ENCODE data around the gene TSPAN15. TPM values are rescaled to one million over a fixed set of nuclear protein-coding genes. Genes with fewer than 3 reads are reported as not detected.

The TSPAN15 gene
- total and polyA plus RNA-seq, 2 experiments from 2014 or later, result 6.6 to 10.1 TPM

DNA sequence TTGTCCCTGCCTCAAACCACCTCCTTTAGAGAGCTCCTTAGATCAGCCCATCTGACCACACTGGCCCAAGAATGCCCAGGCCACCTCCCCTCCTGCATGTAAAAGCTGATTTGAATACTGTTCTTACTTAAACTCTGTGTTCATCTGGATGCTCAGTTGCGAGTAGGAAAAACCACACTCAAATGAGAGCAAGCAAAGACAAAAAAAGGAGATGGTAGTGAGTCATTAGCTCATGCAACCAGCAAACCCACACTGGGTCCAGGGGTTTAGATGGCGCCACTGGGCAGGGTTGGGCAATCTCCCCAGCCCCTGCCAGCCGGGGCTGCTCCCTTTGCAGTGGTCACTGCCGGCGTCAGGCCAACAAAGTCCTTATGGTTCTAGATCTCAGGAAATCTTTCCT is 32.7 kb downstream of the TSPAN15 start:
- Mint-ChIP-seq H3K4me1 (peaks cover 17% of the 10 kb centered on the region), H3K27me3 (ENCODE audit: insufficient read depth, low read depth, poor library complexity) (peaks cover 10% of the 10 kb centered on the region), H3K4me3 (no peak overlapping the region), H3K9me3 (peaks cover 21% of the 10 kb centered on the region), H3K36me3 (ENCODE audit: low read depth) (peaks cover 16% of the 10 kb centered on the region), H3K27ac (no peak overlapping the region)
- H3K4me3 ChIP-seq, result no peak overlapping the region
- H3F3A ChIP-seq (replicated peaks; ENCODE audit: low read depth), result no peaks in the 10 kb centered on the region
- no peaks in the 10 kb centered on the region for H4K20me1 ChIP-seq (replicated peaks; ENCODE audit: insufficient read depth)
- DNase-seq (ENCODE audit: low spot score), result no peak
- TF ChIP-seq POLR2AphosphoS5 (IDR thresholded peaks at IDR 0.05; ENCODE audit: low read depth), result no peak
- no peak for TF ChIP-seq ZNF331 (CRISPR knock-in tag; IDR thresholded peaks at IDR 0.05; ENCODE audit: low read depth)
- no peak for TF ChIP-seq EZH2phosphoT487 (IDR thresholded peaks at IDR 0.05; ENCODE audit: unreplicated experiment)
- TF ChIP-seq ZNF462 (CRISPR knock-in tag; IDR thresholded peaks at IDR 0.05), result no peak
- no peak for TF ChIP-seq CREB1 (CRISPR knock-in tag; IDR thresholded peaks at IDR 0.05; ENCODE audit: low read depth)
- TF ChIP-seq EZH2 (IDR thresholded peaks at IDR 0.05; ENCODE audit: low read depth, unreplicated experiment), result no peak
- TF ChIP-seq, protein P1, sequence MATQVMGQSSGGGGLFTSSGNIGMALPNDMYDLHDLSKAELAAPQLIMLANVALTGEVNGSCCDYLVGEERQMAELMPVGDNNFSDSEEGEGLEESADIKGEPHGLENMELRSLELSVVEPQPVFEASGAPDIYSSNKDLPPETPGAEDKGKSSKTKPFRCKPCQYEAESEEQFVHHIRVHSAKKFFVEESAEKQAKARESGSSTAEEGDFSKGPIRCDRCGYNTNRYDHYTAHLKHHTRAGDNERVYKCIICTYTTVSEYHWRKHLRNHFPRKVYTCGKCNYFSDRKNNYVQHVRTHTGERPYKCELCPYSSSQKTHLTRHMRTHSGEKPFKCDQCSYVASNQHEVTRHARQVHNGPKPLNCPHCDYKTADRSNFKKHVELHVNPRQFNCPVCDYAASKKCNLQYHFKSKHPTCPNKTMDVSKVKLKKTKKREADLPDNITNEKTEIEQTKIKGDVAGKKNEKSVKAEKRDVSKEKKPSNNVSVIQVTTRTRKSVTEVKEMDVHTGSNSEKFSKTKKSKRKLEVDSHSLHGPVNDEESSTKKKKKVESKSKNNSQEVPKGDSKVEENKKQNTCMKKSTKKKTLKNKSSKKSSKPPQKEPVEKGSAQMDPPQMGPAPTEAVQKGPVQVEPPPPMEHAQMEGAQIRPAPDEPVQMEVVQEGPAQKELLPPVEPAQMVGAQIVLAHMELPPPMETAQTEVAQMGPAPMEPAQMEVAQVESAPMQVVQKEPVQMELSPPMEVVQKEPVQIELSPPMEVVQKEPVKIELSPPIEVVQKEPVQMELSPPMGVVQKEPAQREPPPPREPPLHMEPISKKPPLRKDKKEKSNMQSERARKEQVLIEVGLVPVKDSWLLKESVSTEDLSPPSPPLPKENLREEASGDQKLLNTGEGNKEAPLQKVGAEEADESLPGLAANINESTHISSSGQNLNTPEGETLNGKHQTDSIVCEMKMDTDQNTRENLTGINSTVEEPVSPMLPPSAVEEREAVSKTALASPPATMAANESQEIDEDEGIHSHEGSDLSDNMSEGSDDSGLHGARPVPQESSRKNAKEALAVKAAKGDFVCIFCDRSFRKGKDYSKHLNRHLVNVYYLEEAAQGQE (IDR thresholded peaks at IDR 0.05; ENCODE audit: unreplicated experiment), result no peak
- TF ChIP-seq NANOG (IDR thresholded peaks at IDR 0.05; ENCODE audit: borderline replicate concordance), result no peak
- TF ChIP-seq, protein P2, sequence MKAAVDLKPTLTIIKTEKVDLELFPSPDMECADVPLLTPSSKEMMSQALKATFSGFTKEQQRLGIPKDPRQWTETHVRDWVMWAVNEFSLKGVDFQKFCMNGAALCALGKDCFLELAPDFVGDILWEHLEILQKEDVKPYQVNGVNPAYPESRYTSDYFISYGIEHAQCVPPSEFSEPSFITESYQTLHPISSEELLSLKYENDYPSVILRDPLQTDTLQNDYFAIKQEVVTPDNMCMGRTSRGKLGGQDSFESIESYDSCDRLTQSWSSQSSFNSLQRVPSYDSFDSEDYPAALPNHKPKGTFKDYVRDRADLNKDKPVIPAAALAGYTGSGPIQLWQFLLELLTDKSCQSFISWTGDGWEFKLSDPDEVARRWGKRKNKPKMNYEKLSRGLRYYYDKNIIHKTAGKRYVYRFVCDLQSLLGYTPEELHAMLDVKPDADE (IDR thresholded peaks at IDR 0.05), result no peak
- no peak for TF ChIP-seq JUNB (IDR thresholded peaks at IDR 0.05; ENCODE audit: unreplicated experiment)
- TF ChIP-seq, protein P3, sequence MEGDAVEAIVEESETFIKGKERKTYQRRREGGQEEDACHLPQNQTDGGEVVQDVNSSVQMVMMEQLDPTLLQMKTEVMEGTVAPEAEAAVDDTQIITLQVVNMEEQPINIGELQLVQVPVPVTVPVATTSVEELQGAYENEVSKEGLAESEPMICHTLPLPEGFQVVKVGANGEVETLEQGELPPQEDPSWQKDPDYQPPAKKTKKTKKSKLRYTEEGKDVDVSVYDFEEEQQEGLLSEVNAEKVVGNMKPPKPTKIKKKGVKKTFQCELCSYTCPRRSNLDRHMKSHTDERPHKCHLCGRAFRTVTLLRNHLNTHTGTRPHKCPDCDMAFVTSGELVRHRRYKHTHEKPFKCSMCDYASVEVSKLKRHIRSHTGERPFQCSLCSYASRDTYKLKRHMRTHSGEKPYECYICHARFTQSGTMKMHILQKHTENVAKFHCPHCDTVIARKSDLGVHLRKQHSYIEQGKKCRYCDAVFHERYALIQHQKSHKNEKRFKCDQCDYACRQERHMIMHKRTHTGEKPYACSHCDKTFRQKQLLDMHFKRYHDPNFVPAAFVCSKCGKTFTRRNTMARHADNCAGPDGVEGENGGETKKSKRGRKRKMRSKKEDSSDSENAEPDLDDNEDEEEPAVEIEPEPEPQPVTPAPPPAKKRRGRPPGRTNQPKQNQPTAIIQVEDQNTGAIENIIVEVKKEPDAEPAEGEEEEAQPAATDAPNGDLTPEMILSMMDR (conservative IDR thresholded peaks at IDR 0.05; ENCODE audit: low read depth in 2 of 2), result no peak
- TF ChIP-seq STAT1 (IDR thresholded peaks at IDR 0.05; ENCODE audit: unreplicated experiment), result no peak
- TF ChIP-seq ZNF114 (CRISPR knock-in tag; IDR thresholded peaks at IDR 0.05), result no peak
- no peaks in the 10 kb centered on the region for H3K9me2 ChIP-seq (ENCODE audit: insufficient read depth)
- H3K4me1 ChIP-seq (ENCODE audit: insufficient read depth), result peaks cover 4% of the 10 kb centered on the region; the same call in 1 of the 2 replicates
- H2AFZ ChIP-seq, result no peak overlapping the region
- H3K27me3 ChIP-seq (ENCODE audit: insufficient read depth), result no peaks in the 10 kb centered on the region
- H3K4me2 ChIP-seq, result no peak overlapping the region
- no peak overlapping the region for H3K27ac ChIP-seq (ENCODE audit: low read depth)
- ATAC-seq, result no peak
- no peaks in the 10 kb centered on the region for H3K79me2 ChIP-seq (replicated peaks; ENCODE audit: insufficient read depth)
- no peaks in the 10 kb centered on the region for H3K36me3 ChIP-seq (ENCODE audit: insufficient read depth)

All from GM23338 (cell line).